AG09309 (cell line): Measurements from ENCODE around the gene AQP6.

Experiments
- DNase-seq: peaks from one replicate; pipeline ENCODE4 v3.0.0-alpha.2; 2010; ENCODE audit warnings: low read depth
- H3K4me3 ChIP-seq: 2 replicates; pipeline ENCODE4 v1.5.1; 2011; ENCODE audit warnings: mild to moderate bottlenecking, low read depth, low read length, moderate library complexity; ENCODE audit not compliant: control insufficient read depth
- CTCF ChIP-seq: IDR thresholded peaks from 2 replicates; pipeline ENCODE4 v1.5.1; 2011; ENCODE audit warnings: mild to moderate bottlenecking, low read depth, low read length, inconsistent platforms; ENCODE audit not compliant: insufficient read depth, control insufficient read depth; ENCODE audit errors: missing control alignments

Gene AQP6

GRCh38 chr12:49936925-49937324 is 35.8 kb upstream of the AQP6 start:
- TF ChIP-seq CTCF = no peak
- no peak overlapping the region for H3K4me3 ChIP-seq
- DNase-seq = no peak

- no peak for TF ChIP-seq CTCF
- no peak overlapping the region for H3K4me3 ChIP-seq
- DNase-seq = no peak
Measured at GRCh38 chr12:49937639-49938300, 35.0 kb upstream of the AQP6 start.

GRCh38 chr12:49939307-49939706 is 33.4 kb upstream of the AQP6 start:
- no peak overlapping the region for H3K4me3 ChIP-seq
- TF ChIP-seq CTCF = no peak
- no peak for DNase-seq

GRCh38 chr12:49939707-49940106 is 33.0 kb upstream of the AQP6 start:
- H3K4me3 ChIP-seq = no peak overlapping the region
- DNase-seq = no peak
- no peak for TF ChIP-seq CTCF

- no peak for DNase-seq
- no peak for TF ChIP-seq CTCF
- H3K4me3 ChIP-seq = no peak overlapping the region
Measured at GRCh38 chr12:49941556-49942511, 30.9 kb upstream of the AQP6 start.

- TF ChIP-seq CTCF = no peak
- no peak for DNase-seq
Measured at GRCh38 chr12:49942512-49942893, 30.2 kb upstream of the AQP6 start.

More at GRCh38 chr12:49942512-49942893, 30.2 kb upstream of the AQP6 start:
- no peak overlapping the region for H3K4me3 ChIP-seq
